Fibroblast of villous mesenchyme (primary cell): Measurements from ENCODE around the gene ABCA1. TPM values are rescaled to one million over a fixed set of nuclear protein-coding genes. Genes with fewer than 3 reads are reported as not detected.

Experiments used
- DNase-seq: peaks from one replicate; pipeline ENCODE4 v3.0.0-alpha.2; 2010; ENCODE audit warnings: low read depth
- H3K4me3 ChIP-seq: 2 replicates; pipeline ENCODE4 v1.5.1; 2011; ENCODE audit warnings: low read depth, mild to moderate bottlenecking, low read length
- total RNA-seq: library from RNA; depleted of rRNA; stranded (reverse); fragments of >200 nt; gene quantifications from 2 replicates; pipeline ENCODE4 v1.2.3, GENCODE V29; 2012
- TF ChIP-seq, protein P1 (sequence below): IDR thresholded peaks from 2 replicates; pipeline ENCODE4 v1.5.1; 2012; ENCODE audit warnings: low read depth, mild to moderate bottlenecking, low read length; ENCODE audit not compliant: insufficient read depth

ABCA1 gene
- total RNA-seq, 1 donor: 132 TPM

DNA sequence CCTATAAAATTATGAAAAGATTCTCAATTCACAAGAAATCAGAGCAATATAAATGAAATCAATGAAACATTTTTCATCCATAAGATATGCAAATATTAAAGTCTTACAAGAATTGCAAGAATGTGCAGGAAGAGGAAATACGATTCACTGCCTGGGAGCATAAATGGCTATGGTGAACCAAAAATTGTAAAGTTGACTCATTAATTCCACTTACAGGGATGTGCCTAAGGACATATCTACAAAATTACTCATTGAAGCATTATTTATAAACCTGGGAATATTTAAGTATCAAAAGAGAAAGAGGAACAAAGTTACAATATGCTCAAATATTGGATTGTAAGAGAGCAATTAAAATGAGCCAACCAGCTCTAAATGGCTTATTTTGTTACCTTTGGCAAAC lies 187.3 kb downstream of the ABCA1 start:
- TF ChIP-seq, protein P1, sequence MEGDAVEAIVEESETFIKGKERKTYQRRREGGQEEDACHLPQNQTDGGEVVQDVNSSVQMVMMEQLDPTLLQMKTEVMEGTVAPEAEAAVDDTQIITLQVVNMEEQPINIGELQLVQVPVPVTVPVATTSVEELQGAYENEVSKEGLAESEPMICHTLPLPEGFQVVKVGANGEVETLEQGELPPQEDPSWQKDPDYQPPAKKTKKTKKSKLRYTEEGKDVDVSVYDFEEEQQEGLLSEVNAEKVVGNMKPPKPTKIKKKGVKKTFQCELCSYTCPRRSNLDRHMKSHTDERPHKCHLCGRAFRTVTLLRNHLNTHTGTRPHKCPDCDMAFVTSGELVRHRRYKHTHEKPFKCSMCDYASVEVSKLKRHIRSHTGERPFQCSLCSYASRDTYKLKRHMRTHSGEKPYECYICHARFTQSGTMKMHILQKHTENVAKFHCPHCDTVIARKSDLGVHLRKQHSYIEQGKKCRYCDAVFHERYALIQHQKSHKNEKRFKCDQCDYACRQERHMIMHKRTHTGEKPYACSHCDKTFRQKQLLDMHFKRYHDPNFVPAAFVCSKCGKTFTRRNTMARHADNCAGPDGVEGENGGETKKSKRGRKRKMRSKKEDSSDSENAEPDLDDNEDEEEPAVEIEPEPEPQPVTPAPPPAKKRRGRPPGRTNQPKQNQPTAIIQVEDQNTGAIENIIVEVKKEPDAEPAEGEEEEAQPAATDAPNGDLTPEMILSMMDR: no peak
- DNase-seq: no peak
- no peak overlapping the region for H3K4me3 ChIP-seq

- no peak for DNase-seq
- TF ChIP-seq, protein P1: no peak
- H3K4me3 ChIP-seq: no peak overlapping the region
Observed at GRCh38 chr9:104738452-104738851, 189.5 kb downstream of the ABCA1 start.

Other genes with a start within 250 kb of the ABCA1 start
- not detected in 2 replicates for gene OR13D1, start 233.6 kb downstream of the ABCA1 start, total RNA-seq
- gene NIPSNAP3A, start 180.5 kb downstream of the ABCA1 start, total RNA-seq: 40.6 and 51.4 TPM in 2 replicates
- 0.97 and 1.3 TPM in 2 replicates for gene NIPSNAP3B, start 164.0 kb downstream of the ABCA1 start, total RNA-seq